GM18909 (cell line): Measurements from ENCODE around the gene PAXIP1.
A peak's percentile ranks its signal among the peaks of the same experiment; 100 is the strongest.

Source experiments
- ATAC-seq: cut with Tn5 transposase; IDR thresholded peaks from one replicate; pipeline ENCODE4 v1.9.1; 2021; ENCODE audit warnings: mild to moderate bottlenecking; ENCODE audit not compliant: unreplicated experiment, poor library complexity

Gene PAXIP1

DNA sequence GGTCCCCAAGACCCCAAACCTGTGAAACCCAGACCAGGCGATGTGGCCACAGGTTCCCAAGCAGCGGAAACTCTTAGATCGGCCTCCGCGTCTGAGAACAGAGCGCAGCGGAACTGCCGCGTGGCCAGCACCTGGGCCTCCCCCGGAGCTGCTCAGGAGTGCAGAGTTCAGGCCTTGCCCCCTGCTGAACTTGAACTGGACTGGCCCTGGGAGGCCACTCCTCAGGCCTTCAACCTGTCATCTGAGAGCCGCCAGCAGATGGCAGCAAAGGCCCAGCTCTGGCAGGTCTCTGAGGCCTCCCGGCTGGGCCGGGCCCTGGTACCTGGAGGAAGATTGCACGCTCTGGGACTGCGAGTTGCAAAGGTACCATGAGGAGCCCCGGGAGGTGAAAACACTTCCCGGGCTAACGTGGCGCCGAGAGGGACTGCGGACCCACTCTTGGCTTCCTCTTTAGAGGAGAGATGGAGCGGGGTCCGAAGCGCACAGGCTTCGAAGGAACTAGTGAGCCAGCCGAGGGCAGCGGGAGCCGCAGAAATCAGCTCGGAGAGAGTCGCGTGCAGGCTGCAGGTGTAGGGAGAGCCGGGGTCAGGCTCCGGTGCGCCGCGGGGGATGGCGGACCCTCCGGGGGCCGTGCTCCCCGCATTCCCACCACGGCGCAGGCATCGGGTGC, 89.2 kb downstream of the PAXIP1 start:
- peak; percentile 98 for ATAC-seq

DNA sequence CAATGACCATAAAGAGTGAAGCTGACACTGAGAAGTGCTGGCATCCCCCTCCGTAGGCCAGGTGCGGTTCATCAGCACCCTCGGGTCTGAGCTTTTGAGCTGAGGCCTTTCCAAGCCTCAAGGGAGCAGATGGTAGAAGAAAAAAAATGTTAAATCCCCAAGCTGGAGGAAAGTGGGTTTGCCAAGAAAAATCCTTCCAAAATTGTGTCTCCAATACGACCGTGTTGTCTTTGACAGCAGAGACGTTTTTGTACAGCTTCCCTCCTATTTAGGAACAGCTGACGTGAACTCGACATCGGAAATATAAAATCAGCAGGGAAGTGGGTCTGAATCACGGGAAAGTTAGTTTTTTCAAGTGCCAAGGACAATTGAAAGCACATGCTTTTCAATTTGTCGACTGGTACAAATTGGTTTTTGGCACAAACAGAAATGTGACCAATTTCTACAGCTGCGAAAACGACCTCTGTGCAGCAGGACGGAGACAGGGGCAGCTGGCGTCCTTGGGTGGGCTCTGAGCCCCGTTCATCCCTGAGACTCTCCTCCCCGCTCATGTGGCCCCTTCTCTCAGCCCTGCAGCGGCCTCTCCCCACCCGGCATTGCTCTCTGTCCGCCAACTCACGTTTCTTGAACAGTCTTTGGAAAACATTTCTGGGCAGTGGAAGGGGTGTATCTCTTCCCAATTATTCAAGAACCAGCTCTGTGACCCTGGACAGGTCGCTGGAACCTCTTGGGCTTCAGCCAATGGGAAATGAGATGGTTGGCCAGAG, 89.9 kb downstream of the PAXIP1 start:
- ATAC-seq: no peak

DNA sequence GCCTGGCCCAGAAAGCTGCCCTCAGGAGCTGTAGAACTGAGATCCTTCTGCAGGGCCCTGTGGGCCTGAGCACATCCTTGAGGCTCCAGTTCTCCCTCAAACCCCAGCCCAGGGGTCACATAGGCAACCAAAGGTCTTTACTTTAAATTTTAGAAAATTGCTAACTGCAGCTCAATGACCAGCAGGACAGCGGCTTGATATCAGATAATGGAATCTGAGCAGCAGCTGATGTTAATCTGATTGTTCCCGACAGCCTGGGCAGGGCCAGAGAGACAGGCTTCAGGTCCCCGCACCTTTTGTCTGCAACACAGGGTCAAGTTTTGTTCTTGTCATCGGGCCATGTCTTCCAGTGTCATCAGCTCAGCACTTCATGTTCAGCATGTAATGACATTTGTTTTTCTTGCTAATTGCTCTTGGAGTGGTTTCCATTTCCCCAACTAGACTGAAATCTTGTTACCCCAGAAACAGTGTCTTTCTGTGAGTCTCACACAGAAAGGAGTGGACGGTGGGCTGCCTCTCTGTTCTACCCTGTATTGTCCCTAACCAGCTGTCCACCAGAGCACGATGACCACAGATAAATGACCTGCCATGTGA, 91.0 kb downstream of the PAXIP1 start:
- no peak for ATAC-seq

DNA sequence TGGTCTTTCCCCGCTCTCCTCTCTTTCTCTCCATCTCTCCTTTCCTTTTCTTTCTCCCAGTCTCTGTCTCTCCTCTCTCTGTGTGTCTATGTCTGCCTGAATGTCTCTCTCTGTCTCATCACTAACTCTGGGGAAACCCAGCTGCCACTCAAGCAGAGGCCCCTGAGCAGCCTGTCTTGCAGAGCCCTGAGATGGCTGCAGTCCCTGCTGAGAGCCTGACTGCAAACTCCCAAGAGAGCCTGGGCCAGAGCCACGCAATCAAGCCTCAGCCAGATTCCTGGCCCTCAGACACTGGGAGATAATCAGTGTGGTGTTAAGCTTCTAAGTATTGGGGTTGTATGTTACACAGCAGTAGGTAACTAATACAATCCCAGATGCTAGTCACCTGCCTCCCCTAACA, 91.5 kb downstream of the PAXIP1 start:
- ATAC-seq: no peak

DNA sequence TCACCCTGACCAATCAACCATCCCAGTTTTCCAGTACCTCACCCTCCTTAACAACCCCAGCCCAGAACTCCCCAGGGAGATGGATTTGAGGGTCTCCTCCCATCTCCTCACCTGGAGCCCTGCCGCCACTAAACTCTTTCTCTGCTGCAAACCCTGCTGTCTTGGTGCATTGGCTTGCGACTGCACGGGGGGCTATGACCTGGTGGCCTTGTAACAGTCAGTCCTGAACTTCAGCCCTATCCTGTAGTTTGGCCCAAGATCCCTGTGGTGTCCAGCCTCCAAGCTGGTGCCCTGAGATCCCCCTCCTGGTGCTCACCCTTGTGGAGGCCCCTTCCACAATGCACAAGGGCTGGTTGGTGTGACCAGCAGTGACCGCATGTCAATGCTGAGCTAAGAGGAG, 91.9 kb downstream of the PAXIP1 start:
- ATAC-seq: no peak

DNA sequence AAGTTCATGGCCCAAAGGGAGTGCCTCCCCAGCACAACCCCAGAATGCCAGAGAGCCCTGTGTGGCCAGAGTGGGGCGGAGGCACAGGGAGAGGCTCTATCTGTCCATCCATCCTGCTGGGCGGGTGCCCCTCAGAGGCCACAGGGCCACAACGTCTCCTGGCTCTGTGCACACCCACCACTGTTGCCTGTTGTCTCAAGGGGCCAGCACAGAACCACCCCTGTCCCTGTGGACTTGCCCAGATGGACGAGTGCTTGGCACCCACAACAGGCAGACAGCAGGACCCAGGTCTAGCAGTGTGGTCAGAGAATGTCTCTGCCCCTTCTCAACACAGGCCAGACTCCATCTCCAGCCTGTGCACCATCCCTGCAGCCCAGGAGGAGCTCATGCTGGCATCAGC, 92.8 kb downstream of the PAXIP1 start:
- no peak for ATAC-seq

DNA sequence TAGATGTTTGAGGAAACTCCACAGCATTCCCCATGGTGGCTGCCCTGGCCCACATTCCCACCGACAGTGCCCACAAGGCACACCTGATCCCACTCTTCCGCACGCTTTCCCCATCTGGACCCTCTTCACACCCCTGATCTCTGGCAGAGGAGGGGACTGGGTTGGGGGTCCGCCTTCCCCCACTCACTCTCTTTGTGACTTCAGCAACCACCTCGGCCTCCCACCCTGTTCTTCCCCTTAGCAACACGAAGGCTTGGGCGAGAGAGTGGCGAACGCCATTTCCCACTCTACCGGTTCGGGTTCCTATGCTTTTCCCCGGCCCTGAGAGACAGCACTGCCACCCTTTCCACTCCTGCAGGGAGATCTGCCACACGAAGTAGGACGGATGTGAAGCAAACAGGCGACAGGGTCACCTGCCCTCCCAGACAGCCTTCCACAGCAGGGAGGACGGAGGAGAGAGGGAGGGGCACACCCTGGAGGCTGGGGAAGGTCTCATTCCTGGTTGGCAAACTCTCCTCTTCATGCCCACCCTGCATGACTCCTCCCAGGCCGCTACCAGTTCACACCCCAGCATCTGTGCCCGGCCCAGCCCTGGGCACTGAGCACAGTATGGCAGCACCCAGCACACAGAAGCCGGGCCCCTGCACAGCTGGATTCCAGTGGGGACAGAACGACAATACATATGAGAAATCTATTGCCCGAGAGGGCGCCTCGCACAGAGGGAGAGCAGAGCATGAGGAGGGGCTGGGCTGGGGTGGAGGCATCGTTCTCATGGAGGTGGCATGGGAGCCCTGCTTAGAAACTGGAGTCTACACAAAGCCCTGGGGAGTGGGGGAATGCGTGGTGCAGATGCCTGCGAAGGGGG, 93.5 kb downstream of the PAXIP1 start:
- no peak for ATAC-seq

DNA sequence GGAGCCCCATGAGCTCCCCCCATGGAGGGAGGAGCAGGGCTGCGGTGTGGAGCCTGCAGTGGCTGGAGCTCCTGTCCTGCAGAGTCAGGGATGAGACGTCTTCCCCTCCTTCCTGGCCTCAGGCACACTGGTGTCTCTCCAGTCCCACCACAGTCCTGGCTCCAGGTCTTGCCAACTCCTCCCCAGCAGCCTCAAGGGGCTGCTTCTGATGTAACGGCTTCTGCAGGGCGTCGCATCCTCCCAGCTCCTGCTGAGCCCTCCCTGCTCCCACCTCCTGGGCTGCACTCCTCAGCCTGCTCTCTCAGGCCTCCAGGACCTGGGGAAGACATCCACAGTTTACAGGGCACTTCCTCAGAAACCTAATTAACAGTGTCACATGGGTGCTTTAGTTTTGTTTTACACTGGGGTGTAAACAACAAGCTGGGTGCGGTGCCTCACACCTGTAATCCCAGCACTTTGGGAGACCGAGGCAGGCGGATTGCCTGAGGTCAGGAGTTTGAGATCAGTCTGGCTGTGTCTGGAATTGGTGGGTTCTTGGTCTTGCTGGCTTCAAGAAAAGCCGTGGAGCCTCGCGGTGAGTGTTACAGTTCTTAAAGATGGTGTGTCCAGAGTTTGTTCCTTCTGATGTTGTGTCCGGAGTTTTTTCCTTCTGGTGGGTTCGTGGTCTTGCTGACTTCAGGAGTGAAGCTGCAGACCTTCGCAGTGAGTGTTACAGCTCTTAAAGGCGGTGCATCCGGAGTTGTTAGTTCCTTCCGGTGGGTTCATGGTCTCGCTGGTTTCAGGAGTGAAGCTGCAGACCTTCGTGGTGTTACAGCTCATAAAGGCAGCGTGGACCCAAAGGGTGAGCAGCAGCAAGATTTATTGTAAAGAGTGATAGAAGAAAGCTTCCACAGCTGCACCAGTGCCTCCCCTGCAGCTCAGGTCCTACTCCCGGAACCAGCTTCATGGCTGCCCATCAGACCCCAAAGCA, 95.0 kb downstream of the PAXIP1 start:
- ATAC-seq: no peak

DNA sequence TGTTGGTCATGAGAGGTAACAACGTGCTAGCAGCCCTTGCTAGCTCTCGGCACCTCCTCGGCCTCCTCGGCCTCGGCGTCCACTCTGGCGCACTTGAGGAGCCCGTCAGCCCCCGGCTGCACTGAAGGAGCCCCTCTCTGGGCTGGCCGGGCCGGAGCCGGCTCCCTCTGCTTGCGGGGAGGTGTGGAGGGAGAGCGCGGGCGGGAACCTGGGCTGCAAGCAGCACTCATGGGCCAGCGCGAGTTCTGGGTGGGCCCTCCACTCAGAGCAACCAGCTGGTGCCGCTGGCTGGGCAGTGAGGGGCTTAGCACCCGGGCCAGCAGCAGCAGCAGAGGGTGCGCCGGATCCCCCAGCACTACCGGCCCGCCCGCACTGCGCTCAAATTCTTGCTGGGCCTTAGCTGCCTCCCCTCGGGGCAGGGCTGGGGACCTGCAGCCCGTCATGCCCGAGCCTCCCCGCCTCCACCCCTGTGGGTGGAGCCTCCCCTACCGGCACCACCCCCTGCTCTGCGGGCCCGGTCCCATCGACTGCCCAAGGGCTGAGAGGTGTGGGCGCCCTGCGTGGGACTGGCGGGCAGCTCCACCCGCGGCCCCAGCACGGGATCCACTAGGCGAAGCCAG, 96.1 kb downstream of the PAXIP1 start:
- ATAC-seq: no peak

DNA sequence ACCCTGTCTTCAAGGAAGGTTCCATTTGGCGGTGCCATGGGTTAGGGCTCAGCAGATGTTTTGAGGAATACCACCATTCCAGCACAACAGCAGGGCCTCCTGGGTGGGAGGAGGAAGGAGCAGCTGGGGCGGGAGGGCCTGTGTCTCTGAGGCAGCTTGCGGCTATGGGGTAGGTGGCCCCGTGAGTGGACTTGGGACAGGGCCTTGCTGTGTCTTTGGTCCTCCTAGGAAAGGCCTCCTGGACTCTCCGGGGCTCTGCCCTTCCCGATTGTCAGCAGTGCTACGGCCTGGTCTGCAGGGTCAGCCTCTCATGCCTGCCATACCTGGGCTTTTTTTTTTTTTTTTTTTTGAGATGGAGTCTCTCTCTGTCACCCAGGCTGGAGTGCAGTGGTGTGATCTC, 96.7 kb downstream of the PAXIP1 start:
- ATAC-seq: no peak

DNA sequence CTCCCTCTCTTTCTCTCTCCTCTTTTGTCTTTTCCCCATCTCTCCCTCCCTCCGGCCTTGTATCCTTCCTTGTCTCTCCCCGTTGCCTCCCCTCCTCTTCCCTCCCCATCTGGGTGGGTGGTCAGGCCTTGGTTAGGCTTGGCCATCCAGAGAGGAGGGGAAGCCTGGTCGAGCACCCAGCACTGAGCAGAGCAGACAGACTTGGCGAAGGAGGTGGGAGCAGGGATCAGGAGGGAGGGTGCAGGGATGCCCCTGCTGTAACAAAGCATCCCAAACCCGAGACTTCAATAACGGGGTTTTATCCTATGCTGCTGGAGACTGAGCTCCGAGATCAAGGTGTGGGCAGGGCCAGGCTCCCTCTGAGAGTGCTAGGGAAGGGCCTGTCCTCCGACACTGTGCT, 97.3 kb downstream of the PAXIP1 start:
- ATAC-seq: no peak

DNA sequence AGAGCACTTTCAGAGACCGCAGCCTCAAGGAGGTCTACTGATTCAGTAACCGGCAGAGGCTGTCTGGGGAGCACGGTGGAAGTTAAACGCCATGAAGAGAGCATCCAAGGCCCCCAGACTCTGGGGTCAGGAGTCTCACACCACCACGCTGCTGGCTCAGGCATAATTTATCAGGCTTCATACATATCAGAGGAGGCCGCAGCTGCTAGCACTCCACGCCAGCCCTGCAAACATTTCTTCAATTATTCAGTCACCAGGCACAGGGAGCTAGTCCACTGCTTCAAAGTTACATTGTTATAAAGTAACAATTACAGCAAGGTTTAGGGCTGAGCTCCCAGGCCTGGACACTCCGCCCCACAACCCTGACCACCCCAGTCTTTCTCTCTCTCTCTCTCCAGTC, 97.8 kb downstream of the PAXIP1 start:
- ATAC-seq: no peak

DNA sequence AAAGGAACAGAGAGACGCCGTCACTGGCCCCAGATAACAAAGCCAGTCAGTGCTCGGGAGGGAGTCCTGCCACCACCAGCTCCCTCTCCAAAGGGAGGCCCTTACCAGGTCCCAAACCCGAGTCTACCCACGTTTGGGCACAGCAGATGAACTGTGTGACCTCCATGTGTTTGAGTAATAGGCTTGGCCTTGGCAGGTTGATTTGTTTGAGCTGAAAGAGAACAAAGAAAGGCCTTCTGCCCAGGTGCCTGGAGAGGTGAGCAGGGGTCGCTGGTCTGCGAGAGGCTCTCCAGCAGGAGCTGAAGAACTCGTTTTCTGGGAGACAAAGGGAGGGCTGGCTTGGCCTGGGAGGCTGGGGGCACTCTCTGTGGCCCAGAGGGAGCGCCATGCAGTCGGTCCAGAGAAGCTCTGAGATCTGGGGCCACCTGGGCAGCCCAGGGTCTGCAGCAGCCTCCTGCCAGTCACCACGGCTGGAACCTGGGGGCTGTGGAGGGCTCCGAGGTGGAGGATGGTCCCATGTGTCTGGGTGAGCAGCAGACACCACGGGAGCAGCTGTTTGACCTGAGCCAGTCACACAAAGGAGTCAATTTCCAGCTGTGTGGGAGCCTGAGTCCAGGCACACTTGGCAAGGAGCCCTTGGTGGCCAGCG, 99.7 kb downstream of the PAXIP1 start:
- ATAC-seq: no peak

DNA sequence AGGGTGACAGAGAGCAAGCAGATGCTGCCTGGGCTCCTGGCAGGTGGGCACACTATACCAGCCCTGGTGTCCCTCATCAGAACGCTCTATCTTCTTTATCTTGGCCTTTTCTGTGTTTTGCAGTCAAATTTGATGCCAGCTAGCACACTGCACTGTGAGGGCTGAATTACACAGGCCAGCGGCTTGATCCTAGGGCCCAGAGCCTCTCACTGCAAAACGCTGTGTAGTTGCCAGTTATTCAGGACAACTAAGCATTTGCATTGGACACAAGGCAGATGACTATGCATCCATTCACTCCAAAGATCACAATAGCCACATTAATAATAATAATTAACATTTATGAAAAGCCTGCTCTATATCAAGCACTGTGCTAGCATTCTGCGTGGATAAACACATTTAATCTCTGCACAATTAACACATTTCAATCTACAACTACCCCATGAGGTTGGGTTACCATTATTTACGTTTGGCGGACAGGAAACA, 100.3 kb downstream of the PAXIP1 start:
- ATAC-seq: no peak

DNA sequence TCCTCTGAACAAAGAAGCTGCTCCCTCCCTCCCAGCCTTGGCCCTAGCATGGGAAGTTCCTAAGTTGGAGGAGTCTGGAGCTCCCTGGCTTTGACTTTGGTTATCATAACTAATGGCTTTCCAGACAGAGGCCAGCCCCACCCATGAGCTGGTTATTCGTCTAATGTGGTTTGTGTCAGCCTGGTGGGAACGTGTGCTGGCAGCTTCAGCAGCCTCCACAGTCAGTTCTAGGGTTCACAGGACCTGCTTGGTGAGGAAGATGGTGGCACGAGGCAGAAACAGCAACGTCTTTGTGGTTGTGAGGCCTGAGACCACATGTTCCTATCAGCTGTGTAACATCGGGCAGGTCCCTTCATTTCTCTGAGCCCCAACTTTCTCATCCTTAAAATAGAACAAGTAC, 103.1 kb downstream of the PAXIP1 start:
- peak; percentile 60 for ATAC-seq

DNA sequence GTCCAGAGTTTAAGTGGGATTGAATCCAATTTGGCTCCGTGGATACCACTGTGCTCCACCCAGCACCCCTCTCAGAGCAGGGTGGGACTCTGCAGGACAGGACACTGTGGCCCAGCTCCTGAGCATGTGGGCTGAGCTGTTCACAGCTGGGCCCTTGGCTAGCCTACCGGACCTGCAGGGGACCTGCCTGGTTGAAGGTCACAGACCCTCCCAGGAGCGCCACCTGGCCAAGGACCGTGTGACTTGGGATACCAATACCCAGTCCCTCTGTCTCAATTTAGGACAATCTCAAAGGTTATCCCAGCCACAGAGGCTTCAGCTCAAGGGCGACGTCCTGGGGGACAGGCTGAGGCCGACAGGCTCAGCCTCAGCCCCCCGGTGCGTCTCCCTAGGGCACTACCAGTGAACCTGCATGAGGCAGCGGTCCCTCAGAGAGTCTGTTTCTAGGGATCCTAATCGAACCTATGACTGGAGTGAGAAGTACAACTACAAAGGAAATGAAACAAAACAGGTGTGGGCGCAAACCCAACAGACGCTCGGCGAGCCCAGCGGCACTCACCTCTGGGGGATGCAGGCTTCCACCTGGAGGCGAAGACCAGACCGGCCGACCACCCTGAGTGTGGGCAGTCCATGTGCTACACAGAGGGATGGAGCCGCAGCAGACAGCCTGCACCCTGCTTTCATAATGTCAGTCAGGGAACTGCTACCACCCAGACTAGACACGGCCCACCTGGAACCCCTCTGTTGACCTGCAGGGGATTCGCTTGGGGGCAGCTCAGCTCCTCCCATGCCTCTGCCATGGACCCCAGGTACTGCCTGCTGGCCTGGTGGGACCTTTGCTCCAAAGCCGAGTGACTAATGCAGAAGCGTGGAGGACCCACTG, 103.7 kb downstream of the PAXIP1 start:
- ATAC-seq: no peak

DNA sequence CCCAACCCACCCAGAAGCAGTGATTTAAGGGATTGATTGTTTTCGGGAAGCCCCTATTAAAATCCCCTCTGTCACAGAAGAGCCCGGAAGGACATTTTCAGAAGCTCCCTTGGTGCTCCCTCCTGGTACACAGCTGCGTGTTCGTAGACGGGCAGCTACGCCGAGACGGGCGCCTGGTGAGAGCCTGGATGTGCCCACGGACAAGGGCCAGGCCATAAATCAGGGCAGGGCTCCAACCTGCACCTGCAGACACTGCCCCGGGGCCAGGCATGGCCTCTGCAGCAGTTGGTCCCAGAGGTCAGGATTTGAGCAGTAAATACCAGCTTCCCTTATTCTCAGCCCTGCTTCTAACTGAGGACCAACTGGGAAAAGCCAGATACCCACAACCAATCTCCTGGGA, 106.8 kb downstream of the PAXIP1 start:
- ATAC-seq: no peak
